ENCODE measurements around the gene XYLT1.

Gene XYLT1

GRCh38 chr16:17404941-17405689, 65.6 kb downstream of the XYLT1 start:
- no peak for DNase-seq (ENCODE audit: insufficient read length, low spot score)
- FAIRE-seq = no peak

DNA sequence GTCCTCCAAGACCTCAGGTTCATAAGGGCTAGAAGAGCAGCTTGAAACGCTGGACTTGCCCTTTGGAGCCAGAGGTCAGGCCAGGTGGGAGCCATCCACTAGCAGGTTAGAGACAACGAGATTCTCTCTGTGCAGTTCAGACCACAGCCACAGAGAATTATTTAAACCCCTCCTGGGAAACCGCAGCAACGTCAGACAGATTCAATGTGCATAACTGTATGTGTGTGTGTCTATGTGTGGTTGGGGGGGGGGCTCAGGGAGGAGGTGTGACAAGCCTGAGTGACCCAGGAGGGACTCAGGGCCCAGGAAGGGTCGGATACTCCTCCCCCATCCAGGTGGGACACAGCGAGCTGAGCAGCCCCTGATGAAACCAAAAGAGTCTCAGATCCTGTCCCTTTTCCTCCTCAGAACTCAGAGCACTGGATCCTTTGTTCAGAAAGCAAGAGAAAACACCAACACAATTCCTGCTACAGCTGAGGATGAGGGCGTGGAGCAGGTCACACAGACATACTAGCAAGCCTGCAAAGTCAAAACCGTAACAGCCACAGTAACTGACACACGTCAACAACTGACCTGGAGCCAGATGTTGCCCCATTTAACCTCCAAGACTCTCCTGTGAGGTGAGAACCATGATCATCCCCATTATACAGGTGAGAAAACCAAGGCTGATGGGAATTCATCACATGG, 66.8 kb downstream of the XYLT1 start:
- FAIRE-seq = no peak

GRCh38 chr16:17403156-17403809, 67.5 kb downstream of the XYLT1 start:
- DNase-seq (ENCODE audit: insufficient read length, low spot score) (no peak), FAIRE-seq (no peak)

More for the DNA sequence above, 66.8 kb downstream of the XYLT1 start:
- no peak for DNase-seq (ENCODE audit: insufficient read length, low spot score)

DNA sequence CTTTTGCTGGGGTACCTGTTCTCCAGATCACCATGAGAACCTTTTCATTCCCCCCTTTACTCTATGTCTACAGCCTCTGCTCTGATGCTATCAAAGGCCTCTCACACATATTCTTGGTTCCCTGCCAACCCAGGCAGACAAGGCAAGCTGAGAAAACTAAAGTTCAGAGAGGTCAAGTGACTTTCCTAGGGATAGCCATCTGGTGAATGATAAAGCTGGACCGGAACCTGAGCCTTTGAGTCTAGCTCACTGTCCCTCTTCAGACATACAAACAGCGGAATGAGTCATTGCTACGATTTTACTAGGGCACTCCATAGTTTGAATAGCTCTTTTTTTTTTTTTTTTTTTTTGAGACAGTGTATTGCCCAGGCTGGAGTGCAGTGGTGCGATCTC, 73.3 kb downstream of the XYLT1 start:
- DNase-seq (ENCODE audit: insufficient read length, low spot score) (no peak), FAIRE-seq (no peak)

- FAIRE-seq (no peak), DNase-seq (ENCODE audit: insufficient read length, low spot score) (no peak)
Observed at GRCh38 chr16:17396762-17397498, 73.8 kb downstream of the XYLT1 start.

- DNase-seq (ENCODE audit: insufficient read length, low spot score) (no peak), FAIRE-seq (no peak)
Observed at GRCh38 chr16:17395849-17396480, 74.8 kb downstream of the XYLT1 start.

DNA sequence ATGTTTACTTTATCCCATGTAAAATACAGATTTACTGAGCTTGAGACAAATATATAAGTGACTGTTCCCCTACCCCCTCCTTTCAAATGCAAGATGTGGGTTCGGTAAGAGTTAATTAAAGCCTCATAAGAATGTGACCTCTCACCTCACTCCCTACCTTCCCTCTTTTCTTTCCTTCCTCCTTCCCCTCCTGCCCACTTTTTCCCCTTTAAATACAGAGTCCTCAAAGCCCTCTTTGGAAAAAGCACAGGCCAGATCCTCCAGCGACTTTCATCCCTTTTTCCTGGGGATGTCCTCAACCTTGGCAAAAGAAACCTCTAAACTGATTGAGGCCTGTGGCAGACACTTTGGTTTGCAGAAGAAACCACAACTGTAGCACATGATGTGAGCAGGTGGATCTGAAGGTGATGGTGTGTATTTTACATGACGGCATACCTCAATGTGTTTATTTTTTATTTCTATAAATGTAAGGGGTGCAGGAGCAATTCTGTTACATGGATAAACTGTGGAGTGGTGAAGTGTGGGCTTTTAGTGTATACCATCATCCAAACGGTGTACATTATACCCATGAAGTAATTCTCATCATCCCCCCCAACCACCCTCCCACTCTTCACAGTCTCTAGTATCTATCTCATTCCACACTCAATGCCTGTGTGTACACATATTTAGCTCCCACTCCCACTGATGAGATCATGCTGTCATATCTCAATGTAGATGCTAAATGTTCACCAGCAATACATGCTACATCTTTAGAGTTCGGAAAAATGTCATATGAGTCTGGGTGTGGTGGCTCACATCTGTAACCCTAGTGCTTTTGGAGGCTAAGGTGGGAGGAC, 77.7 kb downstream of the XYLT1 start:
- no peak for DNase-seq (ENCODE audit: insufficient read length, low spot score)
- FAIRE-seq = no peak

DNA sequence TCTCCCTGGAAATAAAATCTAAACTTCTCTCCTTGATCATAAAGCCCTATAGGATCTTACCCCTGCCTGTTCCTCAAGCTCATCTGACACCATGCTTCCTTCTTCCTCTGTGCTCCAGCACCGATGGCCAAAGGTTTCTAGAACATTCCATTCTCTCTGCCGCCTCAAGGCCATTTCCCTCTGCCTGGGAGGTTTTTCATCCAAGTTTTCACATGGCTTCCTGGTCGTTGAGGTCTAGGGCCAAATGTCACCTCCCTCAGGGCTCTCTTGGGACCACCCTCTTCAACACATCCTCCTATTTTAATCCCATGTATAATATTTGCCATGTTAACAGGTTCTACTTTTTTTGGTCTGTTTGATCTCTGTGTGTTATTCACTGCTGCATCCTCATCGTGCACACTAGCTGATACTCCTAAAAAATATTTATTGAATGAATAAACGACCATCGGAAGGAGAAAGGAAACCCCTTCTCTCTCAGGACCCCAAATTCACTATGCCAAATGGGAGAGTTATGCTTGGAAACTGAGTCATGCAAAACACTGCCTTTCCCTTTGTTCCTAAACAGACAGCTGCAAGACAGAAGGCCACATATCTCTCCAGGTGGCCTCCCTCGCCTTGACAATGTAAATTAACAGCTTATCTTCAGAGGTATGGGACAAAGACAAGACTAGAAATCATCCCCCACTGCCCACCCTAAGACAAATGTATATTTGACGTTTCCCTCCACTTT, 78.5 kb downstream of the XYLT1 start:
- FAIRE-seq = no peak
- DNase-seq (ENCODE audit: insufficient read length, low spot score) = no peak

DNA sequence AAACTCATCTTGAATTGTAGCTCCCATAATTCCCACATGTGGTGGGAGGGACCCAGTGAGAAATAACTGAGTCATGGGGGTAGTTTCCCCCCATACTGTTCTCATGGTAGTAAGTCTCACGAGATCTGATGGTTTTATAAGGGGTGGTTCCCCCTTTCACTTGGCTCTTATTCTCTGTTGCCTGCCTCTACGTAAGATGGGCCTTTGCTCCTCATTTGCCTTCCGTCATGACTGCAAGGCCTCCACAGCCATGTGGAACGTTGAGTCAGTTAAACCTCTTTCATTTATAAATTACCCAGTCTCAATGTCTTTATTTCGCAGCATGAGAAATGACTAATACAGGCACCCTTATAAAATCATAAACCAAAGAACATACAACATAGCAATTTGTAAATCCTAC, 79.0 kb downstream of the XYLT1 start:
- FAIRE-seq (no peak), DNase-seq (ENCODE audit: insufficient read length, low spot score) (no peak)

DNA sequence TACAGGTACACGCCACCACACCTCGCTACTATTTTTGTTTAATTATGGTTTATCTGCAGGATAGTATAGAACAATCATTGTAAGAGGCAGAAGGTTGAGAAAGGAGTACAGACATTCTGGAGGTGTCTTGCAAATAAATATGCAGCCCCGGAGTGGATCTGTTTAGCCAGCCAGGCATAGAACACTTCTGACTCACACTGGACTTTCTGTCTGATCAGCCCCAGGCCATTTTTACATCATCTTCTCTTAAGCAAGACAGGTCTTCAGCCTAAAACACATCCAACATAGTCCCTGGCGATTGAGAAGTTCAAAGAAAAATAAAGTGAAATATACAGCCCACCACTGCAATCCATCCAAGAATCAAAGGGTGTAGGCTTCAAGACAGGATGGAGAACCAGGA, 81.4 kb downstream of the XYLT1 start:
- FAIRE-seq = no peak
- no peak for DNase-seq (ENCODE audit: insufficient read length, low spot score)

DNA sequence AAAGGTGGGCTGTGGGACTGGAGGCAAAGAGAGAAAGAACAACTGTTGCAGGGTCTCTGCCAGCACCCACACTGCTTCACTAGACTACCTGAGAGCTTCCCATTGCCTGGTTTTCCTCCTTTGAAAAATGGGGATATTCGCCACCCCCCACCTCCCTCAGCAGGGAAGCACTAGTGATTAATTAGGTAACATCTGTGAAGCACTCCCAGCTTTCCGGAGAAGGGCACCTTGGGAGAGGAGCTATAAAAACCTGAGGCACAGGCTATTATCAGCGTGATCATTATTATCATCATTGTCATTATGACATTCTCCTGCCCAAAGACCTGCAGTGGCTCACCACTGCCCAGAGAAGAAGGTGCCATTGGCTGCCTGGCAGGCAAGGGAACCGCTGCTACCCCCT, 83.5 kb downstream of the XYLT1 start:
- no peak for FAIRE-seq

DNA sequence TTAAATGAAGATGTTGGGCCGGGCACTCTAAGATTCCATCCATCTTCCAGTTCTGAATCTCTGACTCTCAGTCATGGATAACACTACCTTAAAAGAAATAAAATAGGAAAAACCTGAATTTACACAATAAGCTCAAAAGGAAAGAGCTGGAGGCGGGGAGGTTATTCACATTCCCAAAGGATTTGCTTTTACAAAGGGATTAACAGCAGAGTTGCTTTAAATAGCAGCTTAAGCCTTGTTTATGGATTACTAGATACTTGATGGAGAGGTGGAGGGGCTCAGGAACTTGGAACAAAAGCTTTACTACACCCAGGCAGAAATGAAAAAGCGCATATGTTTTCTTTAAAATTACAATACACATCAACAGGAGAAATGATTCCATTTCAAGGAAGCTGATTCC, 84.5 kb downstream of the XYLT1 start:
- FAIRE-seq (no peak), DNase-seq (ENCODE audit: insufficient read length, low spot score) (no peak)

More for the DNA sequence above, 83.5 kb downstream of the XYLT1 start:
- DNase-seq (ENCODE audit: insufficient read length, low spot score) = no peak

DNA sequence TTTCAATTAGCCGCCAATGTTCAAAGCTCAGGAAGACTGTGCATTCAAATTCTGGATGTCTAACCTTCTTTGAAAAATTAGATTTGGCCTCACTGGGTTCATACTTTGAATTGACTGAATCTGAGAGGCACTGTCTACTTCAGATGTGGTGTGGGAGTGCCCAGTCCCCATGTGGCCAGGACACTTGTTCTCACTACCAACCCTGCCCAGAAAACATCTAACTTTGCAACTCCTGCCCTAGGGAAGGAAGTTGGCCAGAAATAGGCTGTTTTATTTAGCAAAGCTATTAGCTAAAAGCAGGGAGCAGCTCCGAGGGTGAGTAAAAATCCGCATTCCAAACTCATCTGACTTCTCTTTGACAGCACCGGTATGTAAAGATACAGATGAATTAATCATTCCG, 86.3 kb downstream of the XYLT1 start:
- FAIRE-seq (no peak), DNase-seq (ENCODE audit: insufficient read length, low spot score) (no peak)

- DNase-seq (ENCODE audit: insufficient read length, low spot score) (no peak), FAIRE-seq (no peak)
Observed at GRCh38 chr16:17382949-17383863, 87.6 kb downstream of the XYLT1 start.

- no peak for FAIRE-seq
- DNase-seq (ENCODE audit: insufficient read length, low spot score) = no peak
Observed at GRCh38 chr16:17382514-17382913, 88.2 kb downstream of the XYLT1 start.

- no peak for FAIRE-seq
Observed at GRCh38 chr16:17381784-17382183, 89.0 kb downstream of the XYLT1 start.

DNA sequence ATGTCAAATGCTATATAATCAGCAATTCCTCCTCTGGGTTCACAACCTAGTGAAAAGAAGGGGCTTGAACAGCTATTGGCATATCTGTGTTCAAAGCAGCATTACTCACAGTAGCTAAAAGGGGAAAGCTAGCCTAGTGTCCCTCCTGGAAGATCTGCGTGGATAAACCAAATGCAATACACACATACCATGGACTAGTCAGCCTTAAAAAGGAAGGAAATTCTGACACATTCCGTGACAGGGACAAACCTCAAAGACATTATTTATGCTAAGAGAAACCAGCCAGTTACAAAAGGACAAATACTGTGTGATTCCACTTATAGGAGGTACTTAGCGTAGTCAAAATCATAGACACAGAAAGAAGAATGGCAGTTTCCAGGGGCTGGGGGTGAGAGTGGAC, 90.1 kb downstream of the XYLT1 start:
- DNase-seq (ENCODE audit: insufficient read length, low spot score) (no peak), FAIRE-seq (no peak)

More at GRCh38 chr16:17381784-17382183, 89.0 kb downstream of the XYLT1 start:
- DNase-seq (ENCODE audit: insufficient read length, low spot score) = no peak

DNA sequence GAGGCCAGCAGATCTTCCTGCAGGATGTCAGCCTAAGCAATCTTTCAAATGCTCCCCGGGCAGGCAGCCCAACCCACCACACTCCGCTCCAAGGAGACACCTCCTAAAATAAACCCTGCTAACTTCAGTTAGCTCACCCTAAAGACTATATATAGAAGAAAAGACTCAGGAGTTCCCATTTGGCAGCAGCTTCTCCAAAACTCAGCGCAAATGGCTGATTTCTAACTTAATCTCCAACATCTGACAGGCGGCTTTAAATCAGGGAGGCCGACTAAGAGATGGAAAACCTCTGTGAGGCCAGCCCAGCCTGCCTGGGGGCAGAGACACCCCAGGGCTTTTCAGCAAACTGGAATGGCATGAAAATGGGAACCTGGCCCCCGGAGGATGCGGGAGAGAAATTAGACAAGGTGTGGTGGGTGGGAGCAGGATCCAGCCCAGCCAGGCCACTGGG, 91.6 kb downstream of the XYLT1 start:
- no peak for DNase-seq (ENCODE audit: insufficient read length, low spot score)

More for the DNA sequence above, 91.6 kb downstream of the XYLT1 start:
- no peak for FAIRE-seq

All from GM19239 (cell line).